ENCODE results near the gene NRG3. TPM values are rescaled to one million over a fixed set of nuclear protein-coding genes. Genes with fewer than 3 reads are reported as not detected.

NRG3 gene
- total RNA-seq, 1 experiment from 2014 or later = 0.08 TPM

DNA sequence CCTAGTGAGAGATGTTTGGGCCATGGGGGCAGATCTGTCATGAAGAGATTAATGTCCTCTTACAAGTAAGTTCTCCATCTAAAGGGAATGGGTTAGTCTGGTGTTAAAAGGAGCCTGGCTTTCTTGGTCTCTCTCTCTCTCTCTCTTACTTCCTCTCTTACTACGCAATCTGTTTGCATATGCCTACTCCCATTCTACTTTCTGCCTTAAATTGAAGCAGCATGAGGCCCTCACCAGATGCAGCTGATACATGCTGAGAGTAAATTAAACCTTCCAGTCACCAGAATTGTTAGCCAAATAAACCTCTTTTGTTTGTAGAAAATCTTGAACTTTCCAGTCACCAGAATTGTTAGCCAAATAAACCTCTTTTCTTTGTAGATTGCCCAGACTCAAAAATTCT is 884.1 kb downstream of the NRG3 start:
- in situ Hi-C loops (cut with HindIII; ENCODE audit: low pct_unique_long_range_greater_than_20kb, low sequenced_read_pairs) (no loop called here), intact Hi-C loops (cut with micrococcal nuclease; ENCODE audit: unreplicated experiment) (no loop called here)
- ChIA-PET POLR2A (no interaction called here), CTCF (no interaction called here)
- H3K27ac ChIP-seq (ENCODE audit: low read length) = no peak overlapping the region
- no TSS peak for BruUV-seq (replicated peaks)
- no peak for DNase-seq (ENCODE audit: low read depth, low spot score)
- H3K27me3 ChIP-seq (ENCODE audit: control insufficient read depth, insufficient read depth, low read length) = no peaks in the 10 kb centered on the region
- H3K4me3 ChIP-seq (ENCODE audit: low read depth in 2 of 2, low read length in 2 of 2) = no peak overlapping the region
- TF ChIP-seq, protein P1, sequence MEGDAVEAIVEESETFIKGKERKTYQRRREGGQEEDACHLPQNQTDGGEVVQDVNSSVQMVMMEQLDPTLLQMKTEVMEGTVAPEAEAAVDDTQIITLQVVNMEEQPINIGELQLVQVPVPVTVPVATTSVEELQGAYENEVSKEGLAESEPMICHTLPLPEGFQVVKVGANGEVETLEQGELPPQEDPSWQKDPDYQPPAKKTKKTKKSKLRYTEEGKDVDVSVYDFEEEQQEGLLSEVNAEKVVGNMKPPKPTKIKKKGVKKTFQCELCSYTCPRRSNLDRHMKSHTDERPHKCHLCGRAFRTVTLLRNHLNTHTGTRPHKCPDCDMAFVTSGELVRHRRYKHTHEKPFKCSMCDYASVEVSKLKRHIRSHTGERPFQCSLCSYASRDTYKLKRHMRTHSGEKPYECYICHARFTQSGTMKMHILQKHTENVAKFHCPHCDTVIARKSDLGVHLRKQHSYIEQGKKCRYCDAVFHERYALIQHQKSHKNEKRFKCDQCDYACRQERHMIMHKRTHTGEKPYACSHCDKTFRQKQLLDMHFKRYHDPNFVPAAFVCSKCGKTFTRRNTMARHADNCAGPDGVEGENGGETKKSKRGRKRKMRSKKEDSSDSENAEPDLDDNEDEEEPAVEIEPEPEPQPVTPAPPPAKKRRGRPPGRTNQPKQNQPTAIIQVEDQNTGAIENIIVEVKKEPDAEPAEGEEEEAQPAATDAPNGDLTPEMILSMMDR (IDR thresholded peaks at IDR 0.05) = no peak
- no peak for TF ChIP-seq POLR2AphosphoS5 (IDR thresholded peaks at IDR 0.05; ENCODE audit: low read depth, low read length)
- no peak for TF ChIP-seq TCF7L2 (IDR thresholded peaks at IDR 0.05; ENCODE audit: low read depth, low read length)
- TF ChIP-seq, protein P2, sequence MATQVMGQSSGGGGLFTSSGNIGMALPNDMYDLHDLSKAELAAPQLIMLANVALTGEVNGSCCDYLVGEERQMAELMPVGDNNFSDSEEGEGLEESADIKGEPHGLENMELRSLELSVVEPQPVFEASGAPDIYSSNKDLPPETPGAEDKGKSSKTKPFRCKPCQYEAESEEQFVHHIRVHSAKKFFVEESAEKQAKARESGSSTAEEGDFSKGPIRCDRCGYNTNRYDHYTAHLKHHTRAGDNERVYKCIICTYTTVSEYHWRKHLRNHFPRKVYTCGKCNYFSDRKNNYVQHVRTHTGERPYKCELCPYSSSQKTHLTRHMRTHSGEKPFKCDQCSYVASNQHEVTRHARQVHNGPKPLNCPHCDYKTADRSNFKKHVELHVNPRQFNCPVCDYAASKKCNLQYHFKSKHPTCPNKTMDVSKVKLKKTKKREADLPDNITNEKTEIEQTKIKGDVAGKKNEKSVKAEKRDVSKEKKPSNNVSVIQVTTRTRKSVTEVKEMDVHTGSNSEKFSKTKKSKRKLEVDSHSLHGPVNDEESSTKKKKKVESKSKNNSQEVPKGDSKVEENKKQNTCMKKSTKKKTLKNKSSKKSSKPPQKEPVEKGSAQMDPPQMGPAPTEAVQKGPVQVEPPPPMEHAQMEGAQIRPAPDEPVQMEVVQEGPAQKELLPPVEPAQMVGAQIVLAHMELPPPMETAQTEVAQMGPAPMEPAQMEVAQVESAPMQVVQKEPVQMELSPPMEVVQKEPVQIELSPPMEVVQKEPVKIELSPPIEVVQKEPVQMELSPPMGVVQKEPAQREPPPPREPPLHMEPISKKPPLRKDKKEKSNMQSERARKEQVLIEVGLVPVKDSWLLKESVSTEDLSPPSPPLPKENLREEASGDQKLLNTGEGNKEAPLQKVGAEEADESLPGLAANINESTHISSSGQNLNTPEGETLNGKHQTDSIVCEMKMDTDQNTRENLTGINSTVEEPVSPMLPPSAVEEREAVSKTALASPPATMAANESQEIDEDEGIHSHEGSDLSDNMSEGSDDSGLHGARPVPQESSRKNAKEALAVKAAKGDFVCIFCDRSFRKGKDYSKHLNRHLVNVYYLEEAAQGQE (IDR thresholded peaks at IDR 0.05; ENCODE audit: insufficient read depth in 1 of 2, low read depth in 2 of 2, low read length in 1 of 2) = no peak
- TF ChIP-seq SIN3A (IDR thresholded peaks at IDR 0.05; ENCODE audit: borderline replicate concordance, insufficient read depth, low read depth, low read length) = no peak
- no peaks in the 10 kb centered on the region for H3K9me3 ChIP-seq (ENCODE audit: control insufficient read depth, insufficient read depth, low read depth, low read length)
- H3K4me1 ChIP-seq (ENCODE audit: control insufficient read depth, insufficient read depth, low read length) = no peaks in the 10 kb centered on the region
- no peak for ATAC-seq
- no peaks in the 10 kb centered on the region for H3K36me3 ChIP-seq (ENCODE audit: control insufficient read depth, insufficient read depth, low read length)

DNA sequence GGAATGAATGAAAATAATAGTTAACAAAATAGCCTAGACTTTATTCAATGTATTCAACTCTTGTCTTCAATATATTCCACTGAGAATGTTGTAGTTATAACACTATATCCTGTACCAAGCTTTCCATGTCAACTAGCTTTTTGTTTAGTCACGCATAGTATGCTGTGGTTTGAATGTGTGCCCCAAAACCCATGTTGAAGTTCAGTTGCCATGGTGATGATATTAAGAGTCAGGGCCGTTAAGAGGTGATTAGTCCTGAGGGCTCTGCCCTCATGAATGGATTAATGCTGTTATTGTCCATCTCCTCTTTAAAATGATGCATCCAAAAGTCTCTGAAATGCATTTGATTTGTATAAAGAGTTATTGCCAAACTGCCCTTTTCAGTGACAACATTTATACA is 887.6 kb downstream of the NRG3 start:
- ChIA-PET CTCF (no interaction called here), POLR2A (no interaction called here)
- no peak for DNase-seq (ENCODE audit: low read depth, low spot score)
- Histone ChIP-seq H3K4me3 (ENCODE audit: low read depth in 2 of 2, low read length in 2 of 2) (no peak overlapping the region), H3K4me1 (ENCODE audit: control insufficient read depth, insufficient read depth, low read length) (no peaks in the 10 kb centered on the region), H3K9me3 (ENCODE audit: control insufficient read depth, insufficient read depth, low read depth, low read length) (no peaks in the 10 kb centered on the region), H3K27me3 (ENCODE audit: control insufficient read depth, insufficient read depth, low read length) (no peaks in the 10 kb centered on the region), H3K27ac (ENCODE audit: low read length) (no peak overlapping the region), H3K36me3 (ENCODE audit: control insufficient read depth, insufficient read depth, low read length) (no peaks in the 10 kb centered on the region)
- BruUV-seq (replicated peaks) = no TSS peak
- intact Hi-C loops (cut with micrococcal nuclease; ENCODE audit: unreplicated experiment) = no loop called here
- no peak for ATAC-seq
- TF ChIP-seq TCF7L2 (IDR thresholded peaks at IDR 0.05; ENCODE audit: low read depth, low read length) (no peak), SIN3A (IDR thresholded peaks at IDR 0.05; ENCODE audit: borderline replicate concordance, insufficient read depth, low read depth, low read length) (no peak), POLR2AphosphoS5 (IDR thresholded peaks at IDR 0.05; ENCODE audit: low read depth, low read length) (no peak)
- TF ChIP-seq, protein P1 (IDR thresholded peaks at IDR 0.05) = no peak
- TF ChIP-seq, protein P2 (IDR thresholded peaks at IDR 0.05; ENCODE audit: insufficient read depth in 1 of 2, low read depth in 2 of 2, low read length in 1 of 2) = no peak
- in situ Hi-C loops (cut with HindIII; ENCODE audit: low pct_unique_long_range_greater_than_20kb, low sequenced_read_pairs) = no loop called here

Measured in Panc1 (cell line).